Measurements from ENCODE around the gene UBA52.
A peak's percentile ranks its signal among the peaks of the same experiment; 100 is the strongest.
"Not testable (repeated sequence)": the region's sequence is repeated elsewhere in the genome, so short reads cannot be mapped to it uniquely, and the experiment has no call there.

UBA52 gene

DNA sequence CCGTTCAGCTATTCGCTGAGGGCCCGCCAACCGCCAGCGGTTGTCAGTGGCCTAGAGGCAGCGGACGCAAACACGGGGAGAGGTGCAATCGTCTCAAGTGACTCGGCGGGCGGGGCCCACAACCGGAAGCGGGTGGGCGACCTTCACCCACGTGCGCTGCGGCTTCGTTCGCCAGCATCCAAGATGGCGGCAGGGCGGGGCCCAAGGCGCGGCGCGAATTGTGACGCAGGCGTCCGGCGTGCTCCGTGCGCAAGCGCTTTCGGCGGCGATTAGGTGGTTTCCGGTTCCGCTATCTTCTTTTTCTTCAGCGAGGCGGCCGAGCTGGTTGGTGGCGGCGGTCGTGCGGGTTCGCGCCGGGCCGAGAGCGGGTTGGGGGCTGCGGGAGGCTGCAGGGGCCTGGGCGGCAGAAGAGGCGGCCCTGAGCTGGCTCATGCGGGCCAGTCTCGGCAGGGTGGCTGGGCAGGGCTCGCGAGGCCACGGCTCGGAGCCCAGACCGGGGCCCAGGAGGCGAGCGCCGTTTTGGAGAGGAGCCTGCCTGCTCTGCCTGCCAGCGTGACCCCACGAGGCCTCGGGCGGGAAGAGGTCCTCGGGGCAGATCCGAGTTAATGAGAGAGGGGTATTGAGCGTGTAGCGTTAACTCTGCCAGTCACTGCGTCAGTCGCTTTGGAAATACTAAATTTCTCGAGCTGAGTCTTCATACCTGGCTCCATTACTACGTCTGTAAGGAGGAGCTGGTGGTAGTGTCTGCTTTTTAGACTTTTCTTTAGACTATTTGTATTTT lies at the start of gene UBA52:
Gene UBA52, plus strand, starts transcription at position 294 of the 781 bp plus-strand sequence. CDS start 1,444 bp downstream, outside the sequence.
- peak; percentile 93 for DNase-seq (ENCODE audit: low read depth)

DNA sequence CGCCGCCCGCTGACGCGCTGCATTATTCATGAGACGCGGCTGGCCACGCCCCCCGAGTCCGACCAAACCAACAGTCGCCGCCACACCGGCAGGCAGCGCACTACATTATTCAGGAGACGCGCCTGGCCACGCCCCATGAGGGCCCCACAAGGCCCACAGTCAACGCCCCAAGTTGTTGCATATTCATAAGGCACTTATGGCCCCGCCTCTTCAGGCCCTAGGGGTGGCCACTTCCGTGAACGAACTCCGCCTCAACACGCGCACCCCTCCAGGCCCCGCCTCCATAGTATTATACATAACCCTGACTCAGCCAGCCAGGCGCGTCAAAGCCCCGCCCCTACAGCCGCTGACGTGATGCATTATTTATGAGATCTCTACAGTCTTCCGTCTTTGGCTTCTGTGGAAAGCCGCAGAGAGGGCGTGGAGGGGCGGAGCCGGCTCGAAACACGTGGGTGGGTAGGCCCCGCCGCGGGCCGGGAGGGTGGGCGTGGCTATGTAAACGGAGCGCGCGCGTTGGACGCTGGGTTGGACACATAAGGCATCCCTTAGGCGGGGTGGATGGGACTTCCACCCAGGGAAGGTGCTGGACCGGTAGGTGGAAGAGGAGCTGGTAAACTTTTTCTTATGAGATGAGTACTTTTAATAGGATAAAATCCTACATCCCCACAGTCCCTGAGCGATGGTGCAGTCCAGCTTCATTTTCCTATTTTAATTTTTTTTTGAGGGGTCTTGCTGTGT lies 49.4 kb upstream of the UBA52 start:
- DNase-seq (ENCODE audit: low read depth): peak; percentile 100

DNA sequence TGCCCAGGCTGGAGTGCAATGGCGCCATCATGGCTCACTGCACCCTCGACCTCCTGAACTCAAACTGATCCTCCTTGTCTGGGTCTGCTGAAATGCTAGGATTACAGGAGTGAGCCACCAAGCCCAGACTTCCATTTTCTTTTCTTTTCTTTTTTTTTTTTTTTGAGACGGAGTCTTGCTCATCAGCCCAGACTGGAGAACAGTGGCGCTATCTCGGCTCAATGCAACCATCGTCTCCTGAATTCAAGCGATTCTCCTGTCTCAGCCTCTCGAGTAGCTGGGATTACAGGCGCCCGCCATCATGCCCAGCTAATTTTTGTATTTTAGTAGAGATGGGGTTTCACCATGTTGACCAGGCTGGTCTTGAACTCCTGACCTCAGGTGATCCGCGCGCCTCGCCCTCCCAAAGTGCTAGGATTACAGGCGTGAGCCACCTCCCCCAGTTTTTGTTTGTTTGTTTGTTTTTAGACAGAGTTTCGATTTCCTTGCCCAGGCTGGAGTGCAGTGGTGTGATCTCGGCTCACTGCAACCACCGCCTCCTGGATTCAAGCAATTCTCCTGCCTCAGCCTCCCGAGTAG lies 48.7 kb upstream of the UBA52 start:
- DNase-seq (ENCODE audit: low read depth): not testable (repeated sequence)

DNA sequence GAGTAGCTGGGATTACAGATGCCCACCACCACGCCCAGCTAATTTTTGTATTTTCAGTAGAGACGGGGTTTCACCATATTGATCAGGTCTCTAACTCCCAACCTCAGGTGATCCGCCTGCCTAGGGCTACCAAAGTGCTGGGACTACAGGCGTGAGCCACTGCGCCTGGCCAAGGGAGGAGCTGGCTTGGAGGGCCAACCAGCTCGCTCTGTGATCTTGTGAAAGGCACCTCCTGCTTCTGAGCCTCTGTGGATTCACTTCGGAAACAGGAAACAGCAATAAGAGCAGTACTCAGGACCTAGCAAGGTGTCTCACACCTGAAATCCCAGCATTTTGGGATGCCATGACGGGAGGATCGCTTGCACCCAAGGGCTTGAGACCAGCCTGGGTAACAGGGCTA lies 47.8 kb upstream of the UBA52 start:
- DNase-seq (ENCODE audit: low read depth): no peak

DNA sequence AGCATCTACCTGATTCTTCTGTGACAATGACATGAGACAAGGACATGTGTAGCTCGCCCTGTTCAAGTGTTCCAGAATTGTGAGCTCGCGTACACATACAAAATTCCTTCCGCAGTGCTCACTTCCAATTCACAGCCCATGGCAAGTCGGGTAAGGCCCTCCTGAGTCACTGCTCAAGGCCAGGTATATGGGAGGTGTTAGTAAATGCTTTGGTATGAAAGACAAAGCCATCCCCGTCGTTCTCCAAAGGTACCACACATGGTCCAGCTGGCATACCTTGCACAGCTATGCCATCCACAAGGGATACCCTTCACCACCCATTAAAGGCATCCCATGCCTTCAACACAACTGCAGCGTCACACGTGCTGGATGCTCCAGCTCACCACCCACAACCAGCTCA lies 45.3 kb upstream of the UBA52 start:
- DNase-seq (ENCODE audit: low read depth): no peak

DNA sequence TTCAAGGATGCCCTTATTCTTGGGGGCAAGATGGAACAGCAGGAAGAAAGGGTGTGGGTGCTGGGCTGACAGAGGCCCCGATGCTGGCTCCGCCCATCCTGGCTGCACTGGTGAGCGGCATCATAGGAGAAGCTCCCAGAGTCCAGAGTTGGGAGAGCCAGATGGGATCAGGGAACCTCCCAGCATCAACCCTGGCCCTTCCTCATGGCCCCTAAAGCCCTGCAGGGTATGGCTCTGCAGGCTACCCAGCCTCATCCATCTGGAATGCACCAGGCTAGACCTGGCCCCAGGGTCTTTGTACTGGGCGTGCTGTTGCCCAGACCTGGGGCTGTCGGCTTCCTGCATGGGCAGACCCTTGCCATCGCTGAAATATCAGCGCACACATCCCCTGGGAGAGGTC lies 41.9 kb upstream of the UBA52 start:
- no peak for DNase-seq (ENCODE audit: low read depth)

DNA sequence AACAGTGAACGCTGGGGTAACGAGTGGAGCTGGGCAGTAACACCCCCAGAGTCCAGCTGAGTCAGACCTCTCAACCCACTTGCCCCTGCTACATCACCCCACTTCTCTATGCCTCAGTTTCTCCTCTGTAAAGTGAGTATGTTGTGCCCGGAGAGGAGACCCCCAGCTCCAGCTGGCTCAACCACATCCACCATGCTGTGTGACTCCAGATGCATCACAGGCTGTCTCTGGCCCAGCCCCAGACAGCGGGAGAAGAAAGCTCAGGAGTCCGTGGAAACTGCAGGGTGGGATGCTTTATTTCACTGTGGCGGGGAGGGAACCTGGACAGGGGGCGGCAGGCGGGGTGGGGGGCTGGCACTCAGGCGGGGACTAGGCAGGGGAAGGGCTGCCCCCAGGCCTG lies 40.2 kb upstream of the UBA52 start:
- DNase-seq (ENCODE audit: low read depth): no peak

DNA sequence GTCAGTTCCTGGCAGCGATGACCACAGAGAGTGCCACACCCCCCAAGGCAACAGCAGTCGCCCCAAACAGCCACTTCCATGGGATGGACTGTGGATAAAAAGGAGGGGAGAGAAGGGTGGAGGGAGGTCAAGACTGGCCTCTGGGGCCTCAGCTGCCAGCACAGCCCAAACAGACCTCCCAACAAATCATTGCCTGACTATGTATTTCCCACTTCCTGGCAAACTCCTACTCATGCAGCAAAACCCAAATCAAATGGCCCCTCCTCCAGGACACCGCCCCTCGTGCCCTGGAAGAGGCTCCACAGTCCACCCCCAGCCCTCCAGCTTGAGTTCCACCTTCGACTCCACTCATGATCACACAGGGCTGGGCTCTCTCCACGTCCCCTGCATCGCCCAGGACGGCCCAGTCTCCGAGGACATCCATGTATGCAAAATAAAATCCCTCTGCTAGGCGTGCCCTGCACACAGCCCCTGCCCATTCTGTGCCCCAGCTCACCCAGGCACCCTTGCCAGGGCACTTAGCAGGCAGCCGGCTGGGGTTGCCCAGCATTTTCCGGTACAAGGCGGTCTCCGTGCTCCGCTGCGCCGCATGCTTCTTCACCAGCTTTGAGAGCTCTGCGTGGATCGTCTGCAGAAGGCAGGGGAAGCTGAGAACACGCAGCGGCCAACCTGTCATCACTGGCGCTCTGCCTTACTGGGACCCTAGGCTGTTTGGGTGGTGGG lies 39.3 kb upstream of the UBA52 start:
- DNase-seq (ENCODE audit: low read depth): no peak

DNA sequence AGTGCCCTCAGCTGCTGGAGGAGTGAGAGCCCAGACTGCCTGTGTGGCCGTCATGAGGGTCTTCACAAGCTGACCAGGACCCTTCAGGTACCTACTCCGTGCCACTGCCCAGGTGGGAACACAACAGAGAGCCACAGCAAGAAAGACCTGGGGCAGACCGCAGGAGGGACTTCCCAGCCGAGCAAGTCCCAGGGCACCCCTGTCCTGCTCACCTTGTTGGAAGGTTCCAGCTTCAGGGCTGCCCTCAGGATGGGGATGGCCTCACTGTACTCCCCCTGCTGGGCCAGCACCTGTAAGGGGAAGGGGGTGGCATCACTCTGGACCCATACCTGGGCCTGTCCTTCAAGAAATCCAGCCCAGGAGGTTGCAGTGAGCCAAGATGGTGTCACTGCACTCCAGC lies 38.6 kb upstream of the UBA52 start:
- no peak for DNase-seq (ENCODE audit: low read depth)

DNA sequence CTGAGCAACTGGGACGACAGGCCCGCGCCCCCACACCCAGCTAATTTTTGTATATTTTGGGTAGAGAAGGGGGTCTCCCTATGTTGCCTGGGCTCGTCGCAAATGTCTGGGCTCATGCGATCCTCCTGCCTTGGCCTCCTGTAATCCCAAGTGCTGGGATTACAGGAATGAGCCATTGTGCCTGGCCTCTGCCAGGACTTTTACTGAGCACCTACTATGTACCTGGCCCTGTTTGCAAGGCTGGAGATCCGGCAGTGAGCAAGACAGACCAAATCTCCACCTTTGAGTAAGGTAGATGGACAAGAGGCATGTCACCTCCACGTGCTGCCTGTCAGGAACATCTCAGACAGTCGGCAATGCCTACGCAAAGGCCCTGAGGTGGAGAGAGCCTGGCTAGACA lies 35.2 kb upstream of the UBA52 start:
- DNase-seq (ENCODE audit: low read depth): no peak

DNA sequence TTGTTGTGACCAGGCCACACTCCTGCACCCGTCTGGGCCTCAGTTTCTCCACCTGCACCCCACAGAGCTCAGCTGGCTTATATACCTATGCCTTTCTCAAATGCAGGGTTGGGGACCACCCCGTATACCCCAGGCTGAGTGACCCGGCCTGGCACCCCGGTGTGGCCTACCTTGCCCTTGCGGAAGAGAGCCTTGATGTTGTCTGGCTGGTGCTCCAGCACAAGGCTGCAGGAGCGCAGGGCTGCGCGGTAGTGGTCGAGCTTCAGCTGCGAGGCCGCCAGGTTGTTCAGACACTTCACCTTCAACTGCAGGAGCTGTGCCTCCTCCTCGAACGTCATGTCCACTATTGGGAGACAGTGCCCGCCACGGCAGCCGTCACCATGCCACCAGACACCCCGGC lies 34.2 kb upstream of the UBA52 start:
- DNase-seq (ENCODE audit: low read depth): no peak

DNA sequence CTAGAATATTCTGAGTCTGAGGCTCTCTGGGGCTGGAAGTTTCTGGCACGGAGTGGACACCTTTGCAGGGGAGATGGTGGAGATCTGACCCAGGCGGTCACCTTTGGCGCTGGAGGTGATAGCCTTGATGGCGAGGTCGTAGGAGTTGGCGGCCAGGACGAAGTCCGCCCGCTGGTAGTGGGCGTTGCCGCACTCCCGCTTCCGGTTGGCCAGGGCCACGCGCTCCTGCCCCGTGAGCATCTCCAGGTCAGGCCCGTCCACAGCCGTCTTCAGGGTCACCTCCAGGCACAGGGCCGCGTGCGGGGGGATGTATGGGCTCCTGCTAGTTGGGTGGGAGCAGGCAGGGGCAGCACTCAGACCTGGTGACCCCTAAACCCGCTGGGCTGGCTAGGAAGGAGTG lies 33.5 kb upstream of the UBA52 start:
- DNase-seq (ENCODE audit: low read depth): no peak

DNA sequence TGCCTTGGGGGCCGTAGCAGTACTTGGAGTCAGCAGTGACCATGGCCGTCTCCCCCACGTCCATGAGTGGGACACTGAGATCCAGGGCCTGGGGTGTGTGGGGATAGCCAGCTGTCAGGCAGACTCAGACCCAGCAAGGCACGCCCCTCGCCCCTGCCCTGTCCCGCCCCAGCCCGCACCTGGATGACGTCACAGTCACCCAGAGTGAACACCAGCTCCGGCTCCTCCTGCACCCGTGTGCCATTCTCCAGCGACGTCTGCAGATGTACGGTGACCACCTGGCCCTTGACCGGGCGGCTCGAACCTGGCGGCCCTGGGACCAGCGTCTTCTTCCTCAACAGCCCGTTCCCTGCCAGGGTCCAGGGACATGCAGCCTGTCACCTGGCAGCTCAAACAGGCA lies 32.3 kb upstream of the UBA52 start:
- DNase-seq (ENCODE audit: low read depth): no peak

DNA sequence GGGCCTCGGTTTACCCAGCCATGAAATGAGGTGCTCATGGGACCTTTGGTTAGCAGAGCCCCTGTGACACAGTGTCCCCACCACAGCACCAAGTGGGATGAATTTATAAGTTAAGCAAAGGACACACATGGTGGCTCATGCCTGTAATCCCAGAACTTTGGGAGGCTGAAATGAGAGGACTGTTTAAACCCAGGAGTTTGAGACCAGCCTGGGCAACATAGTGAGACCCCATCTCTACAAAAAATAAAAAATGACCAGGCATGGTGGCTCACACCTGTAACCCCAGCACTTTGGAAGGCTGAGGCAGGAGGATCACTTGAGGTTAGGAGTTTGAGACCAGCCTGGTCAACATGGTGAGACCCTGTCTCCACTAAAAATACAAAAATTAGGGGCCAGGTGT lies 31.5 kb upstream of the UBA52 start:
- not testable (repeated sequence) for DNase-seq (ENCODE audit: low read depth)

DNA sequence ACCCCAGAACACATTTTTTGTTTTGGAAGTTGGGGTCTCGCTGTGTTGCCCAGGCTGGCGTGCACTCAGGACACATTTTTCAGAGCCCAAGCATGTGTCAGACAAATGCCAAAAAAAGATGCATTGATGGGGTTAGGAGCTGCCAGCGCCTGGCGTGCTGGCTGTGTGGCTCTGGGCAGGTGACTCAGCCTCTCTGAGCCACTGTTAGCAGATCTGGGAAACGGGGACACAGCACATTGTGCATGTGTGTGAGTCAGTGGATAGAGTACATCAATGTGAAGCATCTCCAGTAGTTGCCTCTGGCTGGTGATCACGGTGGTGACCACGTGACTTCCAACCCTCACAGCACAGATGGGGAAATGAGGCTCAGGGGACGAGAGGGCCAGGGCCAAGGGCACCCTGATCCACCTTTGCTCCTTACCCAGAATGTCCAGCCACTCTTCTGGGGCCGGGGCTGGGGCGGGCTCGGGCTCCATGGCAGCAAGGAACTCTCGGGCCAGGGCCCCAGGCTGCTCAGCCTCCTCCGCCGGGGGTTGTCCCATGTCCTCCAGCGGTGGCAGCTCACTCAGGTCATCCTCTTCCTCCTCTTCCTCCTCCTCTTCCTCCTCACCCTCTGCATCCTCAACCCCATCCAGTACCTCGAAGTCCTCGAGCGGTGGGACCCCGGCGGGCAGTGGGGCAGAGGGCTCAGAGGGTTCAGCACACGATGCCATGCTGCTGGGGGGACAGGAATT lies 30.2 kb upstream of the UBA52 start:
- DNase-seq (ENCODE audit: low read depth): no peak

DNA sequence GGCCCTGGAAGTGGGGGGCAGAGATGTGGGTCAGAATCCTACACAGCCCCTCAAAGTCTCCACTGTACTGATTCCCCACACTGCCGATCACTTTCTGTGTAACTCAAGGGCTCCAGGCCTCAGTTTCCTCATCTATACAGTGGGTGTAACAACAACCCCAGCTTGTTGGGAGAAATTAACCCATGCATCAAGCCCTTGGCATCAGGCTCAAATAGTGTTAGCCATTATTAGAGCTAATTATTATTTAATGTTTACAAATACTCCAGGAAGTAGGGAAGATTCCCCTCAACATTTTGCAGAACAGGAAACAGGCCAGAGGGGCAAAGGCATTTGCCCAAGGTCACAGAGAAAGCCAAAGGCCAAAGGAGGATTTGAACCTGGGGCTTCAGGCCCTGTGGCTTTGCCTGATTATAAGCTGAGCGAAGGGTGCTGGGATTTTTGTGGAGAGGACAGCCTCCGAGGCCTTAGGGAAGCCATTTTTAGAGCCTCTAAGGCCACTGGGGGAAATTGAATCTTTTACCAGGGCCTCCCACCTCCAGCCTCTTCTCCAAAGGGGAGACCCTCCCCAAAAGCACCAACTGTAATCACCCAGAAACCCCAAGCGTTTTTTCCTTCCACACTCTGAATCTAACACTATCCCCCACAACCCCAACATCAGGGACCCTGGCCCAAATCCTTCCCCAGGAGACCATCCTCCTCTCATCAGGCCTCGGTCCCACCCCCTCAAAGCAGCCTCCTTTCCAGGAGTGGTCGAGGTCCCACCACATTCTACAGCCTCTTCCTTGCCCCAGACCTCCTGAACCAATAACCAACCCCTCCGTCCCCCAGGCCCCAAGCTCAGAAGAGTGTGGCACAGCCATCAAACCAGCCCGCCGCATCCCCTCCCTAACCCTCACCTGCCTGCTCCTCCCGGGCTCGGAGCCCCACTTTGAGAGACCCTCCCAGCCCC lies 29.4 kb upstream of the UBA52 start:
- DNase-seq (ENCODE audit: low read depth): no peak

DNA sequence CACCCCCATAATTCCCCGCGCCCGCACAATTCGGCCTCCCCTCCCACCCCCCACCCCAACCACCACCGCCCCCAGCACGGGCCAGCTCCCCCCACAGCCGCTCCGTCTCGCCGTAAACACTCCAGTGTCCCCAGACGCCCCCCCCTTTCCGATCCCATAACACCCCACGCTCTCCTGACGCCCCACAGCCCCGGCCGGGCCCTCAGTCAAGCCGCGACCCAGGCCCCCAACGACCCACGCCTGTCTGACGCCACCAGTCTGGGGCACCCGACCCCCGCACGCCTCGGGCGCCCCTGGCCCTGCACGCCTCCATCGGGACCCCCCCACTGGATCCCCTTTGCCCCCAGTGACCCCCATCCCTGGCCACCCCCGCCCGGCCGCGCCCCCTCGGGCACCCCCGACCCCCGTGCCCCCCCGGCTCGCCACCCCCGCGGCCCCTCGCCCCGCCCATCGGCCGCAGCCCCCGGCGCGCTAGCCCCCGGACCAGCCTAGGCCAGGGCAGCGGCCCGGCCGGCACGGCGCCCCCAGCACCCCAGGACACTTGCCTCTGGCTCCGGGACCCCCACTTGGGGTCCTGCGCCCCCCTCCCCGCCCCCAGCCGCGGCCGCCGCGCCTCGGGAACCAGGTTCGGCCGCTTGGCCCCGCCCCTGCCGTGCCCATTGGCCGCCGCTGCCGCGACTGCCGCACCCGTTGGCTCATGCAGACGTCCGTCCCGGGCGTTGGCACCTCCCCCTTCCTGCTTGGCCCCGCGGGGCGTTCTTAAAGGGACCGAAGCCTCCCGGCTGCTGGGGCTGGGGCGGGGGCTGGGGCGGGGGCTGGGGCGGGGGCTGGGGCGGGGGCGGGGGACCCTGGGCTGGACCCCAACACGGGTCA lies 28.5 kb upstream of the UBA52 start, which contains the start of gene FKBP8:
Gene FKBP8, minus strand, starts transcription at position 633 of the 873 bp plus-strand sequence. CDS start 1,603 bp downstream, outside the sequence.
- DNase-seq (ENCODE audit: low read depth): peak; percentile 71

DNA sequence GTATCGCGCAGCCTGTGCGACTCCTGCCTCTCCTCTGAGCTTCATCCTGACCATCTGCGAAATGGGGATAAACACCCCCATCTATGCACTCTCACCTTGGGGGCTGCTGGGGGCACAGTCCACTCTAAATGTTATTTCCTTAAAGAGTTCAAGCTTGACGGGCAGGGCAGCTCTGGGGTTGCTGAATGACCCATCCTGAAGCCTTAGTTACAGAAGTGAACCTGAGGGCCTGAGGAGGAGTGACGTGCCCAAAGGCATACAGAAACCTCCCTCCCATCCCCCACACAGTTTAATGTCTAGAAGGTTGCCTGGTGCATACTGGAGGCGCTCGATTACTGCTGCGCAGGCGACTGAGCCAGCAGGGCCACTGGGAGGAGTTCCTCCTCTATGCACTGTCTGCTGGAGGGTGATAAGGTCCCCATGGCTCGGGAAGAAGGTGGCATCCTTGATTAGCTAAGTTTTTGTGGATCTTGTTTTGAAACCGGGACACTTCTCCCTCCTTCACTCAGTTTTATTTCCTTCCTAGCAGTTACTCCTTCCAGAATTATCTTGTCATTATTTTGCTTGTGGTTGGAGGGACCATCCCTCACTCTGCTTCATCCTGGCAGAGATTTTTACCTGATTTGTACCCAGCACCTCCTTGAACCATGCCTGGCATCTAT lies 27.7 kb upstream of the UBA52 start:
- peak; percentile 48 for DNase-seq (ENCODE audit: low read depth)

DNA sequence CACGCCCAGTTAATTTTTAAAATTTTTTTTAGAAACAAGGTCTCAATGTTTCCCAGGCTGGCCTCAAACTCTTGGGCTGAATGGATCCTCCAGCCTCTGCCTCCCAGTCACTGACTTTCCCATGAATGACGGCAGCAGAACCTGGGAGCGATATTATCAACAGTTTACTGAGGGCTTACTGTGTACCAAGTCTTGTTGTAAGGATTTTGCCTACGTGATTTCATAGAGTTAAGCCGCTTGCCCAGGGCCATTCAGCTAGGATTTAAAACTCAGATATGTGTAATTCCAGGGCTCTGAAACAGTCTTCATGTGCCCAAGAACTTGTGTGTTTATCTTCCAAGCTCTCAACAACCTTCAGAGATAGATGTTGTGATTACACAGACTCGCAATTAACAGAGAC lies 20.0 kb upstream of the UBA52 start:
- DNase-seq (ENCODE audit: low read depth): no peak

Data from GM04504 (cell line).